NCI-H1436 treated with DMSO at 0.1 percent for 48 hours (cell line): ENCODE results near the gene THBD.

Source experiments
- DNase-seq: peaks from one replicate; lab custom pipeline; 2025; lab: John Stamatoyannopoulos, UW

Gene THBD, protein sequence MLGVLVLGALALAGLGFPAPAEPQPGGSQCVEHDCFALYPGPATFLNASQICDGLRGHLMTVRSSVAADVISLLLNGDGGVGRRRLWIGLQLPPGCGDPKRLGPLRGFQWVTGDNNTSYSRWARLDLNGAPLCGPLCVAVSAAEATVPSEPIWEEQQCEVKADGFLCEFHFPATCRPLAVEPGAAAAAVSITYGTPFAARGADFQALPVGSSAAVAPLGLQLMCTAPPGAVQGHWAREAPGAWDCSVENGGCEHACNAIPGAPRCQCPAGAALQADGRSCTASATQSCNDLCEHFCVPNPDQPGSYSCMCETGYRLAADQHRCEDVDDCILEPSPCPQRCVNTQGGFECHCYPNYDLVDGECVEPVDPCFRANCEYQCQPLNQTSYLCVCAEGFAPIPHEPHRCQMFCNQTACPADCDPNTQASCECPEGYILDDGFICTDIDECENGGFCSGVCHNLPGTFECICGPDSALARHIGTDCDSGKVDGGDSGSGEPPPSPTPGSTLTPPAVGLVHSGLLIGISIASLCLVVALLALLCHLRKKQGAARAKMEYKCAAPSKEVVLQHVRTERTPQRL

DNA sequence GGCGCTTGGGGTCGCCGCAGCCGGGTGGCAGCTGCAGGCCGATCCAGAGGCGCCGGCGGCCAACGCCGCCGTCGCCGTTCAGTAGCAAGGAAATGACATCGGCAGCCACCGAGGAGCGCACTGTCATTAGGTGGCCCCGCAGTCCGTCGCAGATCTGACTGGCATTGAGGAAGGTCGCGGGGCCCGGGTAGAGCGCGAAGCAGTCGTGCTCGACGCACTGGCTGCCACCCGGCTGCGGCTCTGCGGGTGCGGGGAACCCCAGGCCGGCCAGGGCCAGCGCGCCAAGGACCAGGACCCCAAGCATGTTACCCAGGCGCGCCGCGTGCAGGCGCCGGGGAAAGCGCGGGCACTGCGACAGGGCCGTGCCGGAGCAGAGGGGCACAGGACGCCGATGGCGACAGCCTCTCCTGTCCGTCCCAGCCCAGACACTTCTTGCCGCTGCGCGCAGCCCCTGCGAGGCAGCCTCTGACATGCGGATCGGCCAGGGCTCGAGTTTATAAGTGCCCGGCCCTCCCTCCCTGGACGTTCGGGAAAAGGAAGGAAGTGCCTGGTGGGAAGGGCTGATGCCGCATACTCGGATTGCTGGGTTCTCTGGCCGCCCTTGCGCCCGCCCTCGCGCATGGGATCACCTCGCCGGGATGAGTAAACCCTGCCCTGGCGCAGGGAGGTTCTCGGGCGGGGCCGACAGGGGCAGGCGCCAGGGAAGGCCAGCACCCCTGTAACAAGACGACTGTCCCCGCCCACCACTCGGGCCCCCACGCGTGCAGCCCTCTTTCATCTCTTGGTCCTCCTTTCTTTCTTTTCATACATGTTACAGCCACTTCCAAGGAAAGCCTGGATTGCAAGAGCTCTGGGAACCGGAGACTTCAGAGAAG, at the start of gene THBD:
TSS of gene THBD (minus strand) at position 472 of the 875 bp plus-strand sequence. CDS start at position 304, 168 bp downstream.
- DNase-seq: no peak

DNA sequence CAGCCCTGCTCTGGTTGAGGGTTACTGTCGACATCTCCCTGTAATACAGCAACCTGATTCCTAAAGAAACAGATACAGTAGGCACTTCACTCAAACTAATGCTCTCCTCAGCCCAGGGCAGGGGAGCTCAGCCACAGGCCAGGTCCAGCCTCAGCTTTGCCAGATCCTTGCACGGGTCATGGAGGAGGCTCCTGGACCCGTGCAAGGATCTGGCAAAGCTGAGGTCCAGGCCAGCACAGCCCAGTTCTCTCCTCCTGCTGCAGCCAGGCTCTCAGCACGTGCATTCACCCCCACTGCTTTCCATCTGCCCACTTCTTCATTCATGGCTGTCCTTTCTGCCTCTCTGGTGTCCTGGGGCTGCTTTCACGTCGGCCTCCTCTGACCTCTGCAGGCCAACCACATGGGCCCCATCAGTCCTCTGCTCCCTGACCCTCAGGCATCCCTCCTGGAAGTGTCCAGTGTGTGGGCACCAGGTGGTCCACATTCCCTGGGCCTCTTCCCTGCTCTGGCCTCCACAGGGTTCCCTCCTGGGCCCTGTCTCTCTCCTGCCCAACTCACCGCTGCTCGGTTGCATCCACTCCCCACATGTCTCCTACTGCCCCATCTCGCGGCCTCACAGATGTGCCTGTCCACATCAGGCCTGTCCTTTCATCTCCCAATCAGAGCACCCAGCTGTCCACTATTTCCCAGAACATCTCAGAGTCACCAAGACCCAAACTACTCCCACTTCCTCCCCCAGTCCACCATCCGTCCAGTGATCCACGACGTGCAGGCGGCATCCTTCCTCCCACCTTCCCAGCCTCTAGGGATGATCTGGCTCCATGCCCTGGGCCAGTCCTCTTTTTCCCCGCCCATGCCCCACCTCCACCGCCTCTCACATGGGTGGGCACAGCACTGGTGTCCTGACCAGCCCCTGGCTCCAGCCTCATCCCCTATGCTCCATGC, 48.4 kb upstream of the THBD start:
- no peak for DNase-seq

DNA sequence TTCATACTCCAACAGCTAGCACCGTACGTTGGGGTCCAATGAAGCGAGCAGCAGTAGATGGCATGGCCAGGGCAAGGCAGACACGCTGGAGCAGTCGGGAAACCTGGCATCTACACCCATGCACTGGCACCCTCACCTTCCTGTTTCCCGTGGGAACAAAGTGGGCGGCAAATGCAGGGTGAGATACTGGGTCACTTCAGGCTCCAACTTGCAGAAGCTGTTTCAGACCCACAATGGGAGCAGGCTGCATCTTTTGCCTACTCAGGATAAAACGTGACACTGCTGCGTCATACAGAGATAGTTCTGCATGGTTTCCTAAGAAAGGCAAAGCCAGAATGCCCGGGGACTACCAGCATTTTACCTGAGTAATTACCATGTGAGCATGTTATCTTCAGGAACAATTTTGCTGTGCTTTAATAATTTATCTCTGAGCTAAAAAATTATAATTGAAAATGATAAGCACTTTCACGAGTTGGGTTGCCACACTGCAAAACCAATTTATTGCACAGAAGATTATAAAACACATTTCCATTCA, 47.6 kb upstream of the THBD start:
- DNase-seq: no peak

DNA sequence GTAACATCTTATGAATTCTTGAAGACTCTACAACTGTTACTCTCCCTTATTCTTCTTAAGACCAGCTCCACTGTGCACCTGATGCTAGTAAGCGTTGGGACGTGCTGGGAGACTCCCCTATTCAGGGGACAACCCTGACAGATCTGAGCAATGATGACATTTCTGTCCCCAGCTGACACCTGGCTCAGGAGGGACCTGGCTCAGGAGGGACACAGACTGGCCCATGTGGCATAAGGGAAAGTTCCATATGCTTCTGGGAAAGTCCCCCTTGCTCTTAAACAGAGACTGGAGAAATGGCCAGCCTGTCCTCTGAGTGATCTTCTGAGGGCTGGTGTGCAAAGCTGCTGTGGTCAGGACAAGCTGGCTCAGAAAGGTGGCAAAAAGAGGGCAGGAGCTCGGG, 46.6 kb upstream of the THBD start:
- no peak for DNase-seq

DNA sequence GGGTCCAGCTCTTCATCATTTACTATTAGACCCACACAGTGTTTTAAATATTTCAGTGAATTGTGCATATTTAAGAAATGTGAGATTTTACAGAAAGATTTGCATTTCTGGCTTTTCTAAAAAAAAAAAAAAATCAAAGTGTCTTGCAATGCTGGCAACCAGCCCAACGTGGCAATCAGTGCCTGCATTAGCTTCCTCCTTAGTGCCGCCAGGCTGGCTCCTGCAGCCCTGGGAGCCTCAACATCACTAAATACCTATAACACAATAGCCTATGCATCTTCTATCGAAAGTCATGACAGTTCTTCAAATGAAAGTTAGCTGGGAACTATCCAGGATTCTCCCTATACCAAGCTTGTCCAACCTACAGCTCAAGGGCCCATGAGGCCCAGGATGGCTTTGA, 46.0 kb upstream of the THBD start:
- no peak for DNase-seq

DNA sequence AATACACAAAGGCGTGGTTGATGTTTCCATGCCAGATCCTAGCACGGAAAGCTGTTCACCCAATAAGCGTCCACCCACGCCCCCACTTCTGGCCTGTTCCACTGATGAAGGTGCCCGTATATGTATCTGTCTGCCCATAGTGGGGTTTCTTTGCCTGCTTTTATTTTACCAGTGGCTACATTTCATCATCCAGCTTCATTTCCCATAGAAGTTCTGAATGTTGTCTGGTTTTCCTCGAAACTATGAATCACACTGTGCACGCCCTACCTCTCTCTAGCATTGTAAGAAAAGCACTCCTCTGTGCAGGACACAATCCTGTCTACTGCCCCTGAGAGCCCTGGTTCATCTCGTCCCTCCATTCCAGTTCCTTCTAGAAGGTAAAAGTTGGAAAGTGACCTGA, 45.5 kb upstream of the THBD start:
- DNase-seq: no peak

DNA sequence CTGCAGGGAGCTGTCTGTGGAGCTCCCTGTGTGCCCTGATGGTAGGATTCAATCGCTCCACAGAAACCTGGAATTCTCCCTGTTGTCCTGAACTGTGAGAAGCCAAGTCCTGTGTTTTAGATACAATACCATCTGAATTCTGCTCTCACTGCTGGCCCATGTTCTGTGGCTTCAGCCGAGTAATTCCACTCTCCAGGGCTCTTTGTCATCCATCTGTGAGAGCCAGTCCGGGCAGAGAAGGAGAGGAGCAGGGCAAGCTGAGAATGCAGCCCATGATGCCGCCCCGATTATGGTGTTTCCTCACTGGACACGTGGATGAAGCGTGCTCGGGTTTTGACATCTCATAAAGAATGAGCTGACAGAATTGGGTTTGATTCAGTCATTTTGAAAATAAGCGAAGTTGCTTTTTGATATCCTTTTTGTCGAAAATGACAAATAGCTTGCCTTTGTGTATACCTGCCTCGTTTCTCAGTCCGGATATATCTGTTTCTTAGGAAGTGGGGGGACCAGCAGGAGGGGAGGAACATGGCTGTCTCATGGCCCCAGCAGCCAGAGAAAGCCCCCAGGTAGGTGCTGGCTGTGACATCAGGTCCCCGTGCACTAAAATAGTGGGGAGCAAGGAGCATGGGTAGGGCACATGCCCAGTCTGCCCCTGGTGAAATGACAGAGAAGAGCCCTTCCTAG, 44.9 kb upstream of the THBD start:
- no peak for DNase-seq

DNA sequence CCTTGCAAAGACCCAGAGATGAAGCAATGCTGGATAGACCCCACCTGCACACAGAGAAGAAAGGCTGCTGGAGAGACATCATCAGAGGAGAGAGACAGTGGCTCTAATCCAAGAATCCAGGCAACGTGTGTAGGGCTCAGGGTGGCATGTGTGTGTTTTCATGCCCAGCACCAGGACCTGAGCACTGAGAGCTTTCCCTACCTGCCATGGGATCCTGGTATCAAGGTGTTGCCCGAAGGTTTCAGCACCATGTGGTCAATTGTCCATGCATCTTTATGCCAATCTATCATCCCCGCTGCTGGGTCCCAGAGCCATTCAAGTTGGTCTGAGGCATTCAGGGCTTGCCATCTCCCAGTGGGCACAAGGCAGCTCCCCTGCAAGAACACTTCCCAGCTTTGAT, 44.1 kb upstream of the THBD start:
- DNase-seq: no peak

DNA sequence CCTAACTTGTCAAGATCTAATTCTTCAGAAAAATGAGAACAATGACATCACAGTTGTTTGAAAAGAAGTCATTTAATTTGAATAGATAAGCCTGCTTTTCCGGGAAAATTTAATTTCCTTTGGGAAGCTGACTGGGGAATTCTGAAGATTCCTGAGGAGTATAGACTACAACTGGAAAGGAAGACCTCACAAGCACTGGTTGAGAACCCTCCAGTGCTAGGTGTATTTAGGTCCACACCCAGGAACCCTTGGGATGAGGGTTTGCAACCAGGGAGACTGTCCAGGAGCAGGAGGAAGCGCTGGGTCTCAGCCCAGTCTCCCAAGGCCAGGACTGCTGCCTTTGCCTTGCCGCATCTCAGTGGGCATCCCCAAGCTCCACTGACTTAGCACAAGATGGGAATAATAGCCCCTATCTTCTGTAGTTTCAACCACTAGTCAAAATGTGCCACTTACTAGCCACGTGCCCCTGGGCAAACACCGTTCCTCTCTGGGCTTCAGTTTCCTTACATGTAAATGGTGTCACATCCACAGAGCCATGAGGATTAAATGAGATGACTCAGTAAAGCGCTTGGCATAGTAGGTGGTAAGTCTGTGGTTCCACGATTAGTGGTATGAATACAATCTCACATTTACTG, 43.5 kb upstream of the THBD start:
- DNase-seq: no peak

DNA sequence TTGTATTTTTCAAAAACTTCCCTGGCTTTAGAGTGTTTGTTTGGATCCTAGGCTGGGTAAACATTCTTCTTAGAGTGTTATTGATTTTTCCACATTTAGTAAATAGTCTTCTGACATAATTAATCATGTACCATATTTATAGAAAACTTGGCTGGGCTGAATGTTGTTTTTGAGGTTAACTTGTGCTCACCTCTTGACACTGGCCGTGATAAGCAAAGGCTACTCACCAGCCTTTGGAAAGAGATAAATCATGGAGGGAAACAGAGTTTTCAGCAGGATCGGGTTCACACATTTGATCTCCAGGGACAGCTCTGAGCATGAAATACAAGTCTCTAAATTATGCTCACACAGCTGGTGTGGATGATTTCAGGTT, 42.9 kb upstream of the THBD start:
- no peak for DNase-seq

DNA sequence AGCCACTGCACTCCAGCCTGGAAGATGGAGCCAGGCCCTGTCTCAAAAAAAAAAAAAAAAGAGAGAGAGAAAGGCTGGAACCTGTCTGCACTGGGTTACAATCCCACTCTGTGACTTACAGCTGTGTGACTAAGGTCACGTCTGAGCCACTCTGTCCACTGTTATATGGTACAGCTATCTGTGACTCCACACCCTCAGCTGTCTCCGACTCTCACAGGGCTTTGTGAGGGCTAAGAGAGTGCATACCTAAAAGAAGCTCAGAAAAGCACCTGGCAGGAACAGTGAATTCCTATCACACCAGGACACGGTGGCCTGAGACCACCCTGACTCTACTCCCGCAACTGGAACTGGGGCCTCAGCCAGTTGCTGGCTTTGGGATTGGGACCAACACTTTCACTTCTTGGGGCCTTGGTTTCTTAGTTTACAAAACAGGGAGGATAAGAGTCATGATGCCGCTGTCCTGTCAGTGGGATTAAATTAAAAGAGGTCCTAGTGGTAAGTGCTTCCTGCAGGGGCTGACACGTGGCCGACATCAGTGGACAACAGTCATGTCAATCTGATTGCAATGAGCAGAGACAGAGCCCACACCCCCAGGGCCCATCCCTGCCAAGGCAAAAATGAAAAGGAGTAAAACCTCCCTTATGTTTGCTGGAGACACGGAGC, 42.4 kb upstream of the THBD start:
- DNase-seq: no peak

DNA sequence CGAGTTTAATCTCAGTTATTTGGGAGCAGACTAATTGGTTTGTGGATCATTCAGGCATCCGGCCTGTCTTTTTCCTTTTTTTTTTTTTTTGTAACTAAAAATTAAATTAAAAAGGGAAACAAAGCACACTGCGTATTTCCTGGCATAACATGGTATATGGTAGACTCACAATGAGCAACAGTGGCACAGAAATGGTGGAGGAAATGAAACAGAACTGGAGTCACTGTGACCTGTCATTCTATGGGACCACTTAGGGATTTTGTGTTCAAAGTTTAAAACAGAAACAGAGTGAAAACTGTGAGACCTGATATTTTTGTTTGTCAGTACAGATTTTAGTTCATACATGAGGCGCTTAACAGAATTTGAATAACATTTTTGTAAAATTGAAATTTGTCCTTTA, 41.4 kb upstream of the THBD start:
- no peak for DNase-seq

DNA sequence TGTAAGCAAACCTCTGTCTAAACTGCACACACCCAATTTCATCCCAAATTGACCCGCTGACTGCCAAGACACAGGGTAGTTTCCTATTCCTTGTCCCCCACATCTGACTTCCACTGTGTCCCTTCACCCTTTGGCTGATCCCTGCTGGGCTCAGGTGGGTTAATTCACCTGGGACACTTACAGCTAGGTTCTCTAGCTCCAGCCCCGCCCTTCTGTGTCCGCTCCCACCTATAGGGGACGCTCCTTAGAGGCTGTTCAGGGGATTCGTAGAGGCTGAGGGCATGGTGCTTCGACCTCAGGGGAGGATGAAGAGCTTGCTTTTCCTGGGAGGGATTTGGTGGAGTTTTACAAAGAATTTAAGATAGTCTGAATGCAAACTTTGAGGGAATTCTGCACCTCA, 40.7 kb upstream of the THBD start:
- no peak for DNase-seq

DNA sequence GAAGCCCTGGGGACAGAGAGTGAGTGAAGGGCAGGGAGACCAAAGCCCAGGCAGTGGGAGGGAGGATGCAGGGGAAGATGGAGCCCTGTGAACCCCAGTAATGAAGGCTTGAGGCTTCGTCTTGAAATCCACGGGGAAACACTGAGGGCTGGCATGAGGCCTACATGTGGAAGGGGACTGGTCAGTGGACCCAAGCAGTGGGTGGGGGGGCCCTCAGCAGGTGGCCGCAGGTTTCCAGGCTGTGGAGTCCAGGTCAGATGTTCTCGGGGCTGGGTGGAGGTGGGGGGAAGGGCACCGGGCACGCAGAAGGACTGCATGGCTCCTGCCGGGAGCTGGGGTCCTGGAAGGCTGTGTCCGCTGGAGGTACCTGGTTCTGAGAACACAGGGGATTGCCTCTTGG, 39.4 kb upstream of the THBD start:
- DNase-seq: no peak

DNA sequence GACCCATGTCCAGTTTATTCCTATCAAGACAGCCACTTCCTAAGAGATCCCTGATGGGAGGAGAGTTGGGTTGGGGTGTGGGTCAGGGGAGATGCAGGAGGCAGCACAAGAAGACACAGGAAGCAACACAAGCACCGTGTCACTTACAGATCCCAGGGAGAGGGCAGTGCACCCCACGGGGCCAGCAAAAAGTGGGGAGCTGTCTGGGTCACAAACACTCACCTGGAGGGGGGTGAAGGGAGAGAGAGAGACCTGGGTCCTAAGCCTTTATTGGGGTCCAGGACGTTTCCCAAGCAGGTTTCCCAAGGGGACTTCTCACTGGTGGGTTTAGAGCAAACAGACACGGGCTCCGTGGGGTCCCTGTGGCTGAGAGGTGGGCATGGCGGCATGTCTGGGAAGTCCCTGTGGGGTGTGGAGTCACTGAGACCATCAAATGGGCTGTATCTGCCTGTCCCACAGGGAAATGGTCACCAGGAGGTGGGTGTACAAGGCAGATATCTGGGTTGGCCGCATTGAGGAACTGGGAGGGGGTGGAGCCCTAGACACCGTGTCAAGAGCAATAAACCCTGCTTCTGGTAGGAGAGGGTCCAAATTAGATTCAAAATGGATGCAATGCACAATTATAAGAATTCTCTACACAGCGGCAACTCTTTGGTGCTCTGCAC, 38.2 kb upstream of the THBD start:
- no peak for DNase-seq

DNA sequence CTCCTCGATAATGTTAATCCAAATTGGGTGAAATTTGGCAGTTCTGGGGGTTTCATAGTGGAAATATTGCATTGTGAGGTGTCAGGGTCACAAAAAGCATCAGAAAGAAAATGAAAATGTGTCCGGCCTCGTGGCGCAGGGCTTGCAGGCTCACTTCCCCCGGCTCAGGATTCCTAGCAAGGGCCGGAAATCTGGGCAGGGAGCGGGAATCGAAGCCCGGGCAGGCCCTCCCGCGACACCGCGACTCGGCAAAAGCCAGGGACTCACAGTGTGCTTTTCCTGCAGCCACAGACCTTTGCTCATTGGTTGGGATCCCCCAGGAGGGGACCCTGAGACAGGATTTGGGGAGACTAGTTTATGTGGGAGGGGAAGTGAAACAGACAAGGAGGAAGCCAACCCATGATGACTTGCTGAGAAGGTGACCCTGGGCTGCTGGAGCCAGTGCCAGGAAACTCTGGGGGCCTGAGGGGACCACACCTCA, 37.5 kb upstream of the THBD start:
- no peak for DNase-seq

DNA sequence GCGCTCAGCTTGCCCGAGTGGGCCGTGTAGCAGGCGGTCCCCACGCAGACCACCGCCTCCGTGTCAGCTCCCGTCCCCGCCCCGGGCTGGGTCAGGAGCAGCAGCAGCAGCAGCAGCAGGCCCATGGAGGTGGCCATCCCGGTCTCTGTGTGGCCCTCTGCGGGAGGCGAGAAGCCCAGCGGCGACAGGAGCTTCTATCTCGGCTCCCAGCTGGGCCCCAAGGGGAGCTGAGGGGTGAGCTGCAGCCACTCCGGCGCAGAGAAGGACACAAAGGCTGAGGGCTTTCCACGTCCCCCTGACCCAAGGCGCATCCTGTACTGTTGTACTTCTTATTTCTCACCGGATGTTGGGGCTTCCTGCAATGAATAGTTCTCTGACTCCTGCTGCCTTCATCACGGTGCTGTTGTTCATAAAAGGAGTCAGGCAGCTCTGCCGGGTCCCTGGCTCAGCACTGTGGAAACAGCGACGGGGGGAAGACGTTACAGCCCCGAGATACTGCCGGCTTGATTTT, 36.6 kb upstream of the THBD start, which contains the start of gene CD93:
TSS of gene CD93 (minus strand) at position 269 of the 511 bp plus-strand sequence. CDS start at position 137, 132 bp downstream.
- DNase-seq: no peak

DNA sequence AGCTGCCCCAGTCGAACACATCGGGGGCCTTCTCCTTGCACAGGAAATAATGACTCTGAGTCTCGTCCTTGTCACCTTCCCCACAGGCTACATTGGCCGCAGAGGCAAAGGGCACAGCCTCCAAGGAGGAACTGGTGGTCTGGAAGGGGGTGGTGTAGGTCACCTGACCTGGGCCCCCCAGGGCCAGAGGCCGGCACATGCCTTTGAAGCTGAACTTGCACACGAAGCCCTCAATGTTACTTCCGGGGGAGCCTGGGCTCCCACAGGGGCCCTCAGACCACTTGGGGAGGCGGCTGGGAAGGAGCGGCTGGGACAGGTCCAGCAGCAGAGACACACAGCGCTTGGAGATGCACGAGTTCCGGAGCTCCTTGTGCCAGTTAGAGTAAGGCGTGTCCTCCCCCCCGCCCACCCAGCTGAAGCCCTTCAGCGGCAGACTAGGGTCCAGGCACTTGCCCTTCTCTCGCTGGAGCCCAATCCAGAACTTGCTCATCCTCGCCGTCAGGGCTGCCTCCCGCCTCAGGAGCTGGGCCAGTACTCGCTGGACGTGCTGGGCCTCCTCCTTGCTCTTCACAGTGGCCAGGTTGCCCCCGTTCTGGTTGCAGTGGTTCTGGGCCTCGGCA, 36.1 kb upstream of the THBD start:
- no peak for DNase-seq
